HL-60 (cell line): Measurements from ENCODE around the gene UTRN.

Source experiments
- DNase-seq, 2 experiments: peaks; one replicate each; pipeline ENCODE4 v3.0.0-alpha.2; 2010 to 2020; ENCODE audit warnings: low read depth in 1 of 2, low spot score in 1 of 2
- H3K27ac ChIP-seq: fragments of 250-450 bp; sonication (Bioruptor Pico); replicated peaks from 2 replicates; pipeline ENCODE4 v1.5.1; 2020; ENCODE audit warnings: mild to moderate bottlenecking, moderate library complexity
- H3K27me3 ChIP-seq: fragments of 250-450 bp; sonication (Bioruptor Pico); 2 replicates; pipeline ENCODE4 v1.5.1; 2021; ENCODE audit warnings: mild to moderate bottlenecking, moderate library complexity; ENCODE audit not compliant: insufficient read depth, poor library complexity, severe bottlenecking
- H3K4me3 ChIP-seq: replicated peaks from 2 replicates; pipeline ENCODE4 v1.5.1; 2011; ENCODE audit warnings: mild to moderate bottlenecking, control low read depth, low read length; ENCODE audit not compliant: insufficient read depth
- CTCF ChIP-seq: IDR thresholded peaks from one replicate; pipeline ENCODE4 v1.5.1; 2011; ENCODE audit warnings: low read length, control low read depth, inconsistent platforms; ENCODE audit not compliant: insufficient read depth
- GABPA ChIP-seq: IDR thresholded peaks from 2 replicates; pipeline ENCODE4 v1.6.1; 2012; ENCODE audit warnings: low read depth
- POLR2AphosphoS5 ChIP-seq: IDR thresholded peaks from 2 replicates; pipeline ENCODE4 v1.6.1; 2012; ENCODE audit warnings: low read depth
- REST ChIP-seq: IDR thresholded peaks from 2 replicates; pipeline ENCODE4 v1.6.1; 2012; ENCODE audit warnings: low read depth; ENCODE audit not compliant: insufficient replicate concordance
- SPI1 ChIP-seq: IDR thresholded peaks from 2 replicates; pipeline ENCODE4 v1.6.1; 2012; ENCODE audit warnings: low read depth, mild to moderate bottlenecking, borderline replicate concordance

UTRN gene

GRCh38 chr6:144304223-144304848 is 19.2 kb downstream of the UTRN start:
- Histone ChIP-seq H3K4me3 (no peak overlapping the region), H3K27me3 (no peaks in the 10 kb centered on the region), H3K27ac (no peak overlapping the region)
- TF ChIP-seq REST (no peak), POLR2AphosphoS5 (no peak), CTCF (no peak), GABPA (no peak), SPI1 (no peak)
- DNase-seq: no peak

- Histone ChIP-seq H3K27me3 (no peaks in the 10 kb centered on the region), H3K27ac (no peak overlapping the region), H3K4me3 (no peak overlapping the region)
- TF ChIP-seq POLR2AphosphoS5 (no peak), GABPA (no peak)
- no peak for DNase-seq
Observed at GRCh38 chr6:144305567-144305966, 20.4 kb downstream of the UTRN start.

GRCh38 chr6:144305985-144306384 is 20.9 kb downstream of the UTRN start:
- H3K27me3 ChIP-seq: no peaks in the 10 kb centered on the region
- H3K4me3 ChIP-seq: no peak overlapping the region
- TF ChIP-seq POLR2AphosphoS5 (no peak), SPI1 (no peak), CTCF (no peak), REST (no peak), GABPA (no peak)
- H3K27ac ChIP-seq: no peak overlapping the region
- no peak for DNase-seq

- no peak for DNase-seq
- Histone ChIP-seq H3K4me3 (no peak overlapping the region), H3K27me3 (no peaks in the 10 kb centered on the region), H3K27ac (no peak overlapping the region)
- TF ChIP-seq POLR2AphosphoS5 (no peak), REST (no peak), GABPA (no peak), CTCF (no peak), SPI1 (no peak)
Observed at GRCh38 chr6:144307880-144308279, 22.7 kb downstream of the UTRN start.
